GM21515 (cell line): Measurements from ENCODE around the gene FHOD3.
"Not testable (repeated sequence)": the region's sequence is repeated elsewhere in the genome, so short reads cannot be mapped to it uniquely, and the experiment has no call there.

Experiments
- ATAC-seq: cut with Tn5 transposase; IDR thresholded peaks from one replicate; pipeline ENCODE4 v1.9.1; 2021; ENCODE audit not compliant: unreplicated experiment

FHOD3 gene

GRCh38 chr18:36762074-36762473, 464.6 kb downstream of the FHOD3 start:
- ATAC-seq: no peak

GRCh38 chr18:36762965-36763364, 465.5 kb downstream of the FHOD3 start:
- ATAC-seq: not testable (repeated sequence)

GRCh38 chr18:36766836-36767235, 469.3 kb downstream of the FHOD3 start:
- ATAC-seq: no peak

GRCh38 chr18:36769172-36769571, 471.7 kb downstream of the FHOD3 start:
- ATAC-seq: no peak

GRCh38 chr18:36769611-36770314, 472.2 kb downstream of the FHOD3 start:
- no peak for ATAC-seq

- ATAC-seq: no peak
These were observed 472.9 kb downstream of the FHOD3 start for GRCh38 chr18:36770315-36770946.

- ATAC-seq: no peak
These were observed 473.7 kb downstream of the FHOD3 start for GRCh38 chr18:36771245-36771644.

GRCh38 chr18:36772241-36772723, 474.8 kb downstream of the FHOD3 start:
- ATAC-seq: no peak

- ATAC-seq: no peak
These were observed 477.9 kb downstream of the FHOD3 start for GRCh38 chr18:36775396-36775795.

GRCh38 chr18:36776650-36777049, 479.1 kb downstream of the FHOD3 start:
- ATAC-seq: no peak

GRCh38 chr18:36777566-36777965, 480.1 kb downstream of the FHOD3 start:
- no peak for ATAC-seq

GRCh38 chr18:36780748-36781147, 483.2 kb downstream of the FHOD3 start:
- no peak for ATAC-seq

- no peak for ATAC-seq
These were observed 485.2 kb downstream of the FHOD3 start for GRCh38 chr18:36782710-36783109.

GRCh38 chr18:36783792-36784191, 486.3 kb downstream of the FHOD3 start:
- ATAC-seq: no peak

GRCh38 chr18:36786686-36787085, 489.2 kb downstream of the FHOD3 start:
- ATAC-seq: no peak

GRCh38 chr18:36792634-36793283, 495.2 kb downstream of the FHOD3 start:
- no peak for ATAC-seq

GRCh38 chr18:36798738-36799473, 501.4 kb downstream of the FHOD3 start:
- ATAC-seq: no peak

- ATAC-seq: no peak
These were observed 507.6 kb downstream of the FHOD3 start for GRCh38 chr18:36805105-36805504.

GRCh38 chr18:36808681-36809080, 511.2 kb downstream of the FHOD3 start:
- no peak for ATAC-seq

GRCh38 chr18:36809590-36810381, 512.3 kb downstream of the FHOD3 start:
- peak; percentile 97 for ATAC-seq

GRCh38 chr18:36811430-36811829, 513.9 kb downstream of the FHOD3 start:
- ATAC-seq: no peak
